ENCODE data around the gene PDE6D. TPM values are rescaled to one million over a fixed set of nuclear protein-coding genes. Genes with fewer than 3 reads are reported as not detected.

Gene PDE6D
- total RNA-seq, 2 experiments from 2014 or later: 5.9 to 7.0 TPM

DNA sequence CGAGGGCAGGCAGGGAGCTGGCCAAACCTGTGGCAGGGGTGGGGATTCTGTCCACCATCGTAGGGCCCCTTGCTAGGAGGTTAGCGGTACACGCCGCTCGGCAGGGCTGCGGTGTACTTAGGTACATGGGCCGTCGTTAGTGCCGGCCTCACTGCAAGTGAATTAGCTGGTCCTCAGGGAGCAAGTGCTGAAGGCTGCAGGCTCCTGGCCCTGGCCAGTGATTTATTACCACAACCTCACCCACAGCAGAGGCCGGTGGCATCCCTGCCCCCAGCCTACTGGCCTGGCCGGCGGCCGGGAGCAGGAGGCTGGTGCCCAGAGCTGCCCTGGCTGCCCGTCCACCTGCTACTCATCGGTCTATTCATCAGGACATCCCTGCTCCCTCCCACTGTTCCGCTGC lies 92.4 kb downstream of the PDE6D start:
- Histone ChIP-seq H3K27me3 (ENCODE audit: control insufficient read depth in 1 of 2, insufficient read depth in 2 of 2, low read length in 2 of 2) (no peaks in the 10 kb centered on the region), H3K4me1 (ENCODE audit: insufficient read depth, low read length) (peaks cover 6% of the 10 kb centered on the region), H3K36me3 (ENCODE audit: insufficient read depth, low read length) (no peaks in the 10 kb centered on the region), H3K27ac (ENCODE audit: low read depth in 1 of 2, low read length in 2 of 2) (no peak overlapping the region), H3K4me3 (ENCODE audit: low read length) (no peak overlapping the region), H3K9me3 (ENCODE audit: control insufficient read depth in 1 of 2, insufficient read depth in 1 of 2, low read length in 2 of 2) (no peaks in the 10 kb centered on the region)
- intact Hi-C loops (cut with DNase I, micrococcal nuclease): no loop called here
- TF ChIP-seq CTCF (IDR thresholded peaks at IDR 0.05): no peak
- no peaks in the 10 kb centered on the region for H3K36me3 Mint-ChIP-seq (ENCODE audit: low read depth)
- ChIA-PET POLR2A (interaction anchor here (1.6 to 3.6 kb wide), 2 partner anchors 21 to 26 kb away, joined by 4 to 28 read pairs; no protein-coding TSS in a partner anchor), CTCF (interaction anchor here (0.9 to 5.4 kb wide), 3 partner anchors 11 to 25 kb away, joined by 3 to 54 read pairs (median 5); no protein-coding TSS in a partner anchor)
- no peak overlapping the region for H3K27ac Mint-ChIP-seq
- no peak for DNase-seq
- H3K9me3 Mint-ChIP-seq: no peaks in the 10 kb centered on the region
- H3K4me1 Mint-ChIP-seq (ENCODE audit: low read depth): peaks cover 5% of the 10 kb centered on the region
- no peak for ATAC-seq (ENCODE audit: poor library complexity)
- H3K27me3 Mint-ChIP-seq: no peaks in the 10 kb centered on the region
- H3K4me3 Mint-ChIP-seq: no peak overlapping the region

DNA sequence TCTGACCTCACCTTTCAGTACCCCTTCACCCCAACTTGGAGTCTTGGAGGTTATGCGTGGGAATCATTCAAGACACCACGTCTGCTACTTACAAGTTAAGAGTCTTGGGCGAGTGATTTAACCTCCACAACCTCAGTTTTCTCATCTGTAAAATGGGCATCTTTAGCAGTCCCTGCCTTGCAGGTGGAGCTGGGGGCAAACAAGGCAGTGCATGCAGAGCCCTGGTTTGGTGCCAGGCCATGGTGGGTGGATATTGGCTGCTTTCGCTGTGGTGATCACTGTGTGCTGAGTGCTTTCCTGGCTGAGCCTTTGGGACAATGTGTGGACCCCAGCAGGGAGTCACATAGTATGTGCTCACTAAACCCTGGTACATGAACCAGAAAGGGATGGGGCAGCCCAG lies 93.1 kb downstream of the PDE6D start:
- POLR2A ChIA-PET: interaction anchor here (1.3 to 3.6 kb wide), 3 partner anchors 19 to 26 kb away, joined by 6 to 28 read pairs (median 6); no protein-coding TSS in a partner anchor
- H3K4me1 Mint-ChIP-seq (ENCODE audit: low read depth): peaks cover 5% of the 10 kb centered on the region
- ATAC-seq (ENCODE audit: poor library complexity) (no peak), DNase-seq (no peak)
- no peak overlapping the region for H3K27ac Mint-ChIP-seq
- H3K9me3 Mint-ChIP-seq: no peaks in the 10 kb centered on the region
- no peak overlapping the region for H3K27ac ChIP-seq (ENCODE audit: low read depth in 1 of 2, low read length in 2 of 2)
- H3K27me3 Mint-ChIP-seq: peaks cover 2% of the 10 kb centered on the region
- intact Hi-C loops (cut with DNase I, micrococcal nuclease): loop anchor here (1.0 kb wide), 2 partner anchors 11 to 27 kb away; no protein-coding TSS in a partner anchor
- no peaks in the 10 kb centered on the region for H3K36me3 Mint-ChIP-seq (ENCODE audit: low read depth)
- no peaks in the 10 kb centered on the region for H3K36me3 ChIP-seq (ENCODE audit: insufficient read depth, low read length)
- H3K4me1 ChIP-seq (ENCODE audit: insufficient read depth, low read length): peaks cover 6% of the 10 kb centered on the region
- no peak for TF ChIP-seq CTCF (IDR thresholded peaks at IDR 0.05)
- CTCF ChIA-PET: interaction anchor here (0.9 to 5.4 kb wide), 4 partner anchors 10 to 26 kb away, joined by 3 to 54 read pairs (median 4); no protein-coding TSS in a partner anchor
- H3K27me3 ChIP-seq (ENCODE audit: control insufficient read depth in 1 of 2, insufficient read depth in 2 of 2, low read length in 2 of 2): no peaks in the 10 kb centered on the region
- no peak overlapping the region for H3K4me3 Mint-ChIP-seq
- H3K4me3 ChIP-seq (ENCODE audit: low read length): no peak overlapping the region
- no peaks in the 10 kb centered on the region for H3K9me3 ChIP-seq (ENCODE audit: control insufficient read depth in 1 of 2, insufficient read depth in 1 of 2, low read length in 2 of 2)

- Histone ChIP-seq H3K9me3 (ENCODE audit: control insufficient read depth in 1 of 2, insufficient read depth in 1 of 2, low read length in 2 of 2) (no peaks in the 10 kb centered on the region), H3K27ac (ENCODE audit: low read depth in 1 of 2, low read length in 2 of 2) (no peak overlapping the region), H3K36me3 (ENCODE audit: insufficient read depth, low read length) (no peaks in the 10 kb centered on the region), H3K27me3 (ENCODE audit: control insufficient read depth in 1 of 2, insufficient read depth in 2 of 2, low read length in 2 of 2) (no peaks in the 10 kb centered on the region), H3K4me1 (ENCODE audit: insufficient read depth, low read length) (peaks cover 6% of the 10 kb centered on the region), H3K4me3 (ENCODE audit: low read length) (no peak overlapping the region)
- DNase-seq: peak; percentile 42 to 81 (median 66)
- no peaks in the 10 kb centered on the region for H3K9me3 Mint-ChIP-seq
- CTCF ChIA-PET: interaction anchor here (0.6 to 5.4 kb wide), 7 partner anchors 10 to 92 kb away, joined by 3 to 54 read pairs (median 4); partner anchors contain the start of gene PTMA
- peaks cover 5% of the 10 kb centered on the region for H3K4me1 Mint-ChIP-seq (ENCODE audit: low read depth)
- POLR2A ChIA-PET: interaction anchor here (1.0 to 3.6 kb wide), 6 partner anchors 20 to 74 kb away, joined by 4 to 28 read pairs (median 5); partner anchors contain the start of gene PTMA
- TF ChIP-seq CTCF (IDR thresholded peaks at IDR 0.05): peak; percentile 75
- no peak overlapping the region for H3K4me3 Mint-ChIP-seq
- H3K27ac Mint-ChIP-seq: no peak overlapping the region
- H3K36me3 Mint-ChIP-seq (ENCODE audit: low read depth): no peaks in the 10 kb centered on the region
- H3K27me3 Mint-ChIP-seq: peaks cover 8% of the 10 kb centered on the region
- intact Hi-C loops (cut with DNase I, micrococcal nuclease): loop anchor here (1.0 kb wide), 2 partner anchors 10 to 28 kb away; no protein-coding TSS in a partner anchor
- peak; percentile 90 for ATAC-seq (ENCODE audit: poor library complexity)
These were observed 93.8 kb downstream of the PDE6D start for GRCh38 chr2:231687133-231687852.
